ENCODE data around the gene PTCHD4.

Gene PTCHD4

GRCh38 chr6:48099713-48100587 is 11.0 kb downstream of the PTCHD4 start:
- DNase-seq (ENCODE audit: low read depth), result no peak

GRCh38 chr6:48098923-48099322 is 12.1 kb downstream of the PTCHD4 start:
- DNase-seq (ENCODE audit: low read depth), result no peak

DNA sequence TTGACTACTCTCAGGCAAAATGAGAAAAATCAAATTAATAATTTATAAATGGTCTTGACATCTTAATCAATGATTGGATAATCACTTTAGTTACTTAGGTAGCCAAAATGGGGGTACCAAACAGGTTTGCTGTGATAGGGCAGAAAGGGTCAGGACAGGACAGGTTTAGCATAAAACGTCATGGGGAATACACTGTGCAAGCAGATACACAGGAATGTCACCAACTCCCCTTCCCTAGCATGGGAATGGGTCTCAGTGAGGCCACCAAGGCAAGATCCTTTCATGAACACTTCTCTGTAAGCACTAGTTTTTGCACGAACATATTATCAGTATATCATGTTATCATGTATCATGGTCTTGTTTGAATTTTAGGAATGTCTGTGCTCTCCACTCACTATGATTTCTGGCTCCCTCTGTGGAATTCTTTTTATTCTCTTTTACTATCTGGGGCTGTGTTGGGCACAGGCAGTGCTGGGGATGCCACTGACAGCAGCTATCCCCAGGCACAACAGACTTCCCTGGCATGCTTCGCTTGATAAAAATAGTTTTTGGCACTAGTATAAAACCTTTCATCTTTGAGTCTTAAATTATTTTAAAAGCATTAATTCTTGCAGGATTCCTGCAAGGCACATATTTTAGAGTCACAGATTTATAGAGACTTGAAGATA is 18.3 kb downstream of the PTCHD4 start:
- no peak for DNase-seq (ENCODE audit: low read depth)

- no peak for DNase-seq (ENCODE audit: low read depth)
Observed at GRCh38 chr6:48090546-48090945, 20.5 kb downstream of the PTCHD4 start.

GRCh38 chr6:48087448-48087847 is 23.5 kb downstream of the PTCHD4 start:
- peak; percentile 13 for DNase-seq (ENCODE audit: low read depth)

DNA sequence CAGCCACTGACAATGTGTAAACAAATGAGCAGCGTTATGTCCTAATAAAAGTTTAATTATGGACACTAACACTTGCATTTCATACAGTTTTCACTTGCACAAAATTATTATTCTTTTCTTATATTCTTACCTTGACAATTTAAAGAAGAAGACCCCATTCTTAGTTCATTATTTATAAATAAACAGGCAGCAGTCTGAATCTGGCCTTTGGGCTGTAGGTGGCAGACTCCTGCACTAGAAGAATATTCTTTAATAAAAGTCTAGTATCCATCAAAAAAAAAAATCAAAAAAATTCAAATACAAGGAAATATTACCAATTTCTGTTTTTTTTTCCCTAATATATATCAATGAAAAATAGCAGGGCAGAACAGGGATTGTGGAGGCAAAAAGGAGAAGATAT is 24.8 kb downstream of the PTCHD4 start:
- no peak for DNase-seq (ENCODE audit: low read depth)

GRCh38 chr6:48085131-48085741 is 25.8 kb downstream of the PTCHD4 start:
- no peak for DNase-seq (ENCODE audit: low read depth)

DNA sequence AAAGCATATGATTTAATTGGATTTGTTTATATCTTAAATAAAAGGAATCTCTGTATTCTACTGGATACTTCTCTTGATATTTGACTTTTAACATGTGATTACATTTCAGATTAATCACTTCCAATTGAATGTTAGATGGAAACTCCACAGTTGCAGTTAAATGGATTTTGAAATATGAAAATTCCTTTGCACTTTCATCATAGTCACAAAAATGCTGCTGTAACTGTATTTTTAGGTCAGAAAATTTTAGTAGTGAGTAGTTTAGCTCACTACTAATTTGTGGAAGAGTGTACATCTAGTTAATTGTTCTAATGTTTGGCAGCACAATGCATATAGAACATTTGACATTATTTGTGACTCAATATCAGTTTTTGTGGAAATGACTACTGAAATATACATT is 26.8 kb downstream of the PTCHD4 start:
- DNase-seq (ENCODE audit: low read depth), result no peak

DNA sequence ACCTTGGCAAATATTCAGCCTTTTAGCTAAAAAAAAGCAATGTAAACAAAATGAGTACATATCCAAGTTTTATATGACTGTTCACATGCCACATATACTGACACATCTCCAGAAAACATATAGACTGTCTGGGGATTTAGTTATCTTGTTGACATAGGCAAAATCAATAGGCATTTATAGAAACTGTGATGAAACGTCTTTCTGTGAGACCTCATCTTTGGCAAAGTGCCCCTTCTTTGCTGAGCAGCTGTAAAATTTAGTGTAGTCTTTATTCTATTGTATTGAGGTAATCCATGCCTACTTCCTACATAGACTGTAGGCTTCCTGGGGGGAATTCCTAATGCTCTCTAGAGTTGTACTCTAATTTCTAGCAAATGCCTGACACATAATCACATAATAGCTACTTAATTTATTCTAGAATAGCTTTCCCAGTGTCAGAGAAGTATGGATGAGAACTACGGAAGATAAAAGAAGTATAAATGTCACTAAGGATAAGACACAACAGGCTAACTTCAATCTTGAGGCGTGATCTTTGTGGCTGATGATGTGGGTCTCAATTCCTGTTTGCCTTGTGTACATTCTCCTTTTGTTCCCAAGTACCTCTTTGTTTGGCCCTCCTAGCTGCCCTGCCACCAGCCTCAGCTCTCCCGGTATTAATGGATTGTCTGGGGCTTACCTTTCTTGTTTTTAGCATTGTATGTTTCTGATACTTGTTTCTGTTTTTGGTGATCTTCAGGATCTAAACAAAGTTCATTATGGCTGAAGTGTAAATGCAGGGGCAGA is 30.6 kb downstream of the PTCHD4 start:
- DNase-seq (ENCODE audit: low read depth), result no peak

- DNase-seq (ENCODE audit: low read depth), result no peak
Observed at GRCh38 chr6:48078120-48078519, 32.9 kb downstream of the PTCHD4 start.

- DNase-seq (ENCODE audit: low read depth), result no peak
Observed at GRCh38 chr6:48075181-48075580, 35.8 kb downstream of the PTCHD4 start.

GRCh38 chr6:48073976-48074767 is 36.8 kb downstream of the PTCHD4 start:
- DNase-seq (ENCODE audit: low read depth), result peak; percentile 11

GRCh38 chr6:48071833-48072232 is 39.2 kb downstream of the PTCHD4 start:
- DNase-seq (ENCODE audit: low read depth), result no peak

DNA sequence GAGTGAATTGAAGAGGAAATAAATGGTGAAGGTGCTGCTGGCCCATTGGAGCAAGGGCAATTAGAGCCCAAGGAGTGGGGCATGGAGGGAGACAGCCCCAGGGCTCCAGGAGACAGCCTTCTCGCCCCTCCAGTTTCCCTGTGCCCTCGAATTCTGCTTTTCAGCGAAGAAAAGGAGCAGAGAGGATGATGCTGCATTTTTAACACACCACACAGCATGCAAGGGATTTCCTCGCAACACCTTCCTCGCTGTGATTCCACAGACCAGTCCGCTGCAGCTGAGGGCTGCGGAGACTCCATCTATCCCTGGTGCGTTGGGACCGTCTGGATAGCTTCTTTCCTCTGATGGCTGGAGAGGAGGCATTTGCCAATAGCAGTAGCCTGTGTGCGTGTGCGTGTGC is 41.7 kb downstream of the PTCHD4 start:
- DNase-seq (ENCODE audit: low read depth), result no peak

DNA sequence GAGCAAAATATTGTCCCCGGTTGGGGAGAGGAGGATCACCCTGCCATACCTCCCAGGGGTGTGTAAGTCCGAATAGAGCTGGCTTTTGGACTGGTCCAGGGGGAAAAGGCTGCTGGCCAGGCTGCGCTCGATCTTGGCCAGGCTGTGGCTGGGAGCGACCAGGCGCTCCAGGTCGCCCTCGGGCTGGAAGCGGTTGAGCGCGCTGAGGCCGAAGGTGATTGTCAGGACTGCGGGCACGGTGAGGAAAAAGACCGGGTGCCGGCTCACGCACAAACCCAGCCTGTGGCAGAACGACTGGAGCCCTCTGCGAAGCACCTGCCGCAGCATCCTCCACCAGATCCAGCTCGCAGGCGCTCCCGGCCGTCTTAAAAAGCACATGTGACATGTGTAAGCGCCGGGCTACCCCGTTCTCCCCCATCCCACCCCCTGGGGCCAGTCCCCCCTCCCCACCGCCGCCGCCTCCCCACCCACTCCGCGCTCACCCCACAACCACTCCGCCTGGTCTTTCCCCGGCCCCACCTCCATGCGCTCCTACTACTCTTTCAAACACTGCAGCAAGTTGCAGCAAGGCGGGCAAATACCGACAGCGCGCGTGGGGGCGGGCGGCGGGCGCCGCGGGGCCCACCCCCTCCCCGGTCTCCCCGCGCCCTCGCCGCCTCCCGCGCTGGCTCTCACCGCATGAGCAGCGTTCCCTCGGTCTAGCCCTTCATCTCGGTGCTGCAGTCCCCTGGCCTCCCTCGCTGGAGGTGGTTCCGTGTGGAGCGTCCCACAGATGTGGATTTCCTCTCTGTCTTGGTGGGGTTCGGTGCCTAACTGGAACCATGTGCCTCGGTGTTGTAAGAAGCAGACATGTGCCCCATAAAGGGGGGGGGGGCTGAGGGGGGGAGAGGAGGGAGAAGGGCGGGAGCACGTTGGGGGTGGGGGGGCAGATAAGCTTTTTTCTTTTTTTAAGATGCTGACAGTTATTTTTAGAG is 42.4 kb downstream of the PTCHD4 start:
- no peak for DNase-seq (ENCODE audit: low read depth)

DNA sequence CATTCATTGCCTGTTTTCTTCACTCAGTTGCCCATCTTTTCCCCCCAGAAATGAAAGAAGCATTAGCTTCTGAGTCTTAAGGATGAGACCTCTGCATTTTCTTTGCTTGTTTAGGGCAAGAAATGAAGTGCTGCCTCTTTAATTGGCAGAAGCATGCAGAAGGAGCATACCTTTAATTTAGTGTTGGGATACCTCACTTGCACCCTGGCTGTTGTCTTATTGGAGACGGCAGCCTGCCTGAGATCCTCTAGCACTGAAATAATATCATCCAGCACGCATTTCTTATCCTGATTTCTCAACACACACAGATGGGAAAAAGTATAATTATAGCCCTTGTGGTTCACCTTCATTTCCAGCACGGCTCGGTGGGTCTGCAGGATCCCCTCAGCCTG is 43.1 kb downstream of the PTCHD4 start:
- DNase-seq (ENCODE audit: low read depth), result no peak

DNA sequence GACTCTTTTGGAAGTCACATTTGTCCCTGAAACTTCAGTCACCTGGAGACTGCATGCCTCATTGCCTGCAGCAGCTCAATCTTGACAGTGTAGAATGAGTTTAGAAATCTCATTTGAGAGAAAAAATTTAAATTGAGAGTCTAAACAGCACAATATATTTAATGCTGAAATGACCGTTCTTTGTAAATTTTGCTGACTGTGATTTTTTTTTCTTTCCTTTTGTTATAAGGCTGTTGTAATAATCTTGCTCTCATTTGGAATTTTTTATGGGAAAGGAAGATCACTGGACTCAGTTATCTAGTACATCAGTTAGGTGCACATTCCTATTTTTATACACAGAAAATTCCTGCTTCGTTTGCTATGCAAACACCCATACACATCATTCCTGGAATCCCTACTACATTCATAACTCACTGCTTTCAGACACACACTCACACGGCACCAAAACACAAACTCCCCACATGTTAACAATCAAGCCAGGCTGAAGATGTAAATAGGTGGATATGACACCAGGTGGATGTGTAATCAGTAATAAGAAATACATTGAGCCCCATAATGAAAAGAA is 43.8 kb downstream of the PTCHD4 start:
- DNase-seq (ENCODE audit: low read depth), result peak; percentile 36

DNA sequence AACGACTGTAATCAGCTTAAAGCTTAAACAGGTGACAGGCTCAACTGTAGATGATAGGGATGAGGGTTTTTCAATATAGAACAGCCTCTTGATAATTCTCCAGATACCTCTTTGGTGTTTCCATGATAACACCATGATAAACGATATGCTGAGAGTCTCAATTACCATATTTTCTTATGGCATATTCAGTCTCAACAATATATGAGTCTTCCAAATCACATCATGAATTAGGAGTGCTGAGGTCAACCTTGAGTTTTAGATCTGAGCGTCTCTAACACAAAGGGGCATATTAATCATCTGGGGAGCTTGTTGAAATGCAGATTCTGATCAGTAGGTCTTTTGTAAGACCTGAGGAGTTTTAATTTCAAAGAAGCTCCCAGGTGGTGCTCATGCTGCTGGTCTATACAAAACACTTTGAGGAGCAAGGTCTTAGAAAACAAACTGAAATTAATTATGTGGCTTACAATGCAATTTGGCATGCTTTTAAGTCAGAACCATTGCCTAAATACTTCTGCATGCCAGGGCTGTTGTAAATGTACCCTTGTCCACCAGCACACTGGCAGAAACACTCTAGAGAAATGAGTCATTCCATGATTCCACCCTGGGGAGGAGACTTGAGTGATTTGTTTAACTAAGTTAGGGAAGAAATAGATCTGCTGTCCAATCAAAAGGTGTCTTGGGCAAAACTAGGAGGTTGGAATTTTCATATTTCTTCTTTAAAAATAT is 49.6 kb downstream of the PTCHD4 start:
- DNase-seq (ENCODE audit: low read depth), result peak; percentile 18

All from EH (cell line).